Measurements from ENCODE around the gene RIPPLY1. TPM values are rescaled to one million over a fixed set of nuclear protein-coding genes. Genes with fewer than 3 reads are reported as not detected.

The RIPPLY1 gene
- polyA plus RNA-seq, 3 donors, result not detected

DNA sequence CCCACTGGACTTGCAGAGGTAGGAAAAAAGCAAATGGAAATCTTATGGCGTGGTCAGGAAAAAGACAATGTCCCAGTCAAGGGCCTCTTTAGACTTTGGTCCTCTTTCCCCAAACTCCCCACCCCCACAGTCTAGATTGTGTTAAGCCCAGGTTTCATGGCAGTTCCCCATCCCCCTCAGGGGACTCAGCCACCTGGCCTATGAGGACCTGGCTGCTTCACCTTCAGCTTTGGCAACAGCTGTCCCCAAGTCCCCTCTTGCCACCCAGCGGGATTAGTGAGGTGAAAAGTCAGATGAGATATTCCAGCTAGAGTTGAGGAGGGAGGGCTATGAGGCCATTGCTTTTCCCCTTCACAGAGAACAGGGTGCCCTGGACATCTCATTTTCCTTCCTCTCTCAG, 457 bp downstream of the RIPPLY1 start:
- no peak overlapping the region for H3K4me3 Mint-ChIP-seq
- H3K27me3 ChIP-seq (ENCODE audit: control insufficient read depth in 2 of 2, insufficient read depth in 2 of 2, low read length in 2 of 2), result no peaks in the 10 kb centered on the region
- no CpG with 5 or more reads among the region's 2 CpGs for WGBS (ENCODE audit: insufficient coverage)
- no peaks in the 10 kb centered on the region for H3K79me2 ChIP-seq (ENCODE audit: insufficient read depth, low read length)
- no peaks in the 10 kb centered on the region for H3K4me1 ChIP-seq (ENCODE audit: control insufficient read depth in 1 of 2, insufficient read depth in 2 of 2, low read length in 2 of 2)
- H3K36me3 Mint-ChIP-seq, result no peaks in the 10 kb centered on the region
- no peak overlapping the region for H2AFZ ChIP-seq (ENCODE audit: insufficient read depth, low read depth, low read length, poor library complexity, severe bottlenecking)
- H3K9ac ChIP-seq (ENCODE audit: insufficient read depth, low read length, poor library complexity, severe bottlenecking), result no peak overlapping the region
- intact Hi-C loops (cut with micrococcal nuclease), result no loop called here
- DNase-seq, result no peak
- H3K9me3 ChIP-seq (replicated peaks in 1 of 2; ENCODE audit: control insufficient read depth in 1 of 2, insufficient read depth in 1 of 2, low read length in 2 of 2), result no peaks in the 10 kb centered on the region
- H3K9me3 Mint-ChIP-seq, result no peaks in the 10 kb centered on the region
- no peak overlapping the region for H3K4me2 ChIP-seq (replicated peaks; ENCODE audit: extremely low read depth, low read length, poor library complexity, severe bottlenecking)
- no peak overlapping the region for H3K27ac Mint-ChIP-seq
- H3K36me3 ChIP-seq (replicated peaks in 1 of 2; ENCODE audit: control insufficient read depth in 1 of 2, insufficient read depth in 2 of 2, low read length in 2 of 2), result no peaks in the 10 kb centered on the region
- H3K4me1 Mint-ChIP-seq, result no peaks in the 10 kb centered on the region
- no peak overlapping the region for H3K27ac ChIP-seq (ENCODE audit: low read depth in 1 of 2, low read length in 2 of 2)
- TF ChIP-seq, protein P1, sequence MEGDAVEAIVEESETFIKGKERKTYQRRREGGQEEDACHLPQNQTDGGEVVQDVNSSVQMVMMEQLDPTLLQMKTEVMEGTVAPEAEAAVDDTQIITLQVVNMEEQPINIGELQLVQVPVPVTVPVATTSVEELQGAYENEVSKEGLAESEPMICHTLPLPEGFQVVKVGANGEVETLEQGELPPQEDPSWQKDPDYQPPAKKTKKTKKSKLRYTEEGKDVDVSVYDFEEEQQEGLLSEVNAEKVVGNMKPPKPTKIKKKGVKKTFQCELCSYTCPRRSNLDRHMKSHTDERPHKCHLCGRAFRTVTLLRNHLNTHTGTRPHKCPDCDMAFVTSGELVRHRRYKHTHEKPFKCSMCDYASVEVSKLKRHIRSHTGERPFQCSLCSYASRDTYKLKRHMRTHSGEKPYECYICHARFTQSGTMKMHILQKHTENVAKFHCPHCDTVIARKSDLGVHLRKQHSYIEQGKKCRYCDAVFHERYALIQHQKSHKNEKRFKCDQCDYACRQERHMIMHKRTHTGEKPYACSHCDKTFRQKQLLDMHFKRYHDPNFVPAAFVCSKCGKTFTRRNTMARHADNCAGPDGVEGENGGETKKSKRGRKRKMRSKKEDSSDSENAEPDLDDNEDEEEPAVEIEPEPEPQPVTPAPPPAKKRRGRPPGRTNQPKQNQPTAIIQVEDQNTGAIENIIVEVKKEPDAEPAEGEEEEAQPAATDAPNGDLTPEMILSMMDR (IDR thresholded peaks at IDR 0.05), result no peak
- no peak overlapping the region for H3K4me3 ChIP-seq (replicated peaks in 1 of 3; ENCODE audit: low read depth in 2 of 3, low read length in 3 of 3)
- H3K27me3 Mint-ChIP-seq (ENCODE audit: low read depth in 3 of 3), result peaks cover 0 to 3% (median 1%) of the 10 kb centered on the region in 3 donors
- H4K20me1 ChIP-seq (ENCODE audit: insufficient read depth, low read length), result no peaks in the 10 kb centered on the region

DNA sequence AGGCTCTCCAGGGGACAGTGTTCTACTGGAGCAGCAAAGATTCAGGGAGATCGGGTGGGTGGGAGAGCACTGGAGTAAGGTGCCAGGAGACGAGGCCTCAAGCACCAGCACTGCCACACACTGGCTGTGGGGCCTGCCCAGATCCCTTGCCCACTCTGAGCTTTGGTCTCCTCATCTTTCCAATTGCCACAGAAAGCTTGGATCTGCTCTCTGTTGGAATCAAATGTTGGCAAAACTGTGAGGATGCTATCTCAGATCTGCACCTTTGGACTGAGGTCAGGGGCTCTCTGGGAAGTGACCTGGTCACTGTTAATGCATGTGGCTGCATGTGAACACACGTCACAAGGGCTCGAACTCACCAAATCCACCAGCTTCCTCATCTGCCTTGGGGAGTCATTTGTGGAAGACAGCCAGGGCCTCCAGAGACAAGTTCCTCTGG, 1.3 kb downstream of the RIPPLY1 start:
- Histone ChIP-seq H4K20me1 (ENCODE audit: insufficient read depth, low read length) (no peaks in the 10 kb centered on the region), H3K4me2 (replicated peaks; ENCODE audit: extremely low read depth, low read length, poor library complexity, severe bottlenecking) (no peak overlapping the region), H3K4me3 (replicated peaks in 1 of 3; ENCODE audit: low read depth in 2 of 3, low read length in 3 of 3) (no peak overlapping the region), H3K27ac (ENCODE audit: low read depth in 1 of 2, low read length in 2 of 2) (no peak overlapping the region), H3K9me3 (replicated peaks in 1 of 2; ENCODE audit: control insufficient read depth in 1 of 2, insufficient read depth in 1 of 2, low read length in 2 of 2) (no peaks in the 10 kb centered on the region), H3K4me1 (ENCODE audit: control insufficient read depth in 1 of 2, insufficient read depth in 2 of 2, low read length in 2 of 2) (no peaks in the 10 kb centered on the region), H3K36me3 (replicated peaks in 1 of 2; ENCODE audit: control insufficient read depth in 1 of 2, insufficient read depth in 2 of 2, low read length in 2 of 2) (no peaks in the 10 kb centered on the region), H3K27me3 (ENCODE audit: control insufficient read depth in 2 of 2, insufficient read depth in 2 of 2, low read length in 2 of 2) (no peaks in the 10 kb centered on the region), H2AFZ (ENCODE audit: insufficient read depth, low read depth, low read length, poor library complexity, severe bottlenecking) (no peak overlapping the region), H3K79me2 (ENCODE audit: insufficient read depth, low read length) (no peaks in the 10 kb centered on the region), H3K9ac (ENCODE audit: insufficient read depth, low read length, poor library complexity, severe bottlenecking) (no peak overlapping the region)
- intact Hi-C loops (cut with micrococcal nuclease), result no loop called here
- Mint-ChIP-seq H3K36me3 (no peaks in the 10 kb centered on the region), H3K4me1 (no peaks in the 10 kb centered on the region), H3K4me3 (no peak overlapping the region), H3K27ac (no peak overlapping the region), H3K27me3 (ENCODE audit: low read depth in 3 of 3) (peaks cover 0 to 3% (median 2%) of the 10 kb centered on the region in 3 donors), H3K9me3 (peaks cover 0 to 2% (median 0%) of the 10 kb centered on the region in 7 donors)
- WGBS (ENCODE audit: insufficient coverage), result no CpG with 5 or more reads among the region's 4 CpGs
- TF ChIP-seq, protein P1 (IDR thresholded peaks at IDR 0.05), result no peak
- no peak for DNase-seq

Data from CD14-positive monocyte (primary cell).